Measurements from ENCODE around the gene PTPRC. TPM values are rescaled to one million over a fixed set of nuclear protein-coding genes. Genes with fewer than 3 reads are reported as not detected.

PTPRC gene
- total and polyA plus RNA-seq, 9 donors: 1.9 to 17.5 (median 6.9) TPM

- Histone ChIP-seq H3K36me3 (no peaks in the 10 kb centered on the region), H3K27ac (no peak overlapping the region), H3K27me3 (no peaks in the 10 kb centered on the region), H3K4me3 (no peak overlapping the region), H3K4me1 (ENCODE audit: insufficient read depth) (no peaks in the 10 kb centered on the region), H3K9me3 (no peaks in the 10 kb centered on the region)
- DNase-seq: no peak
- intact Hi-C loops (cut with DNase I): loop anchor here in 1 of 4 donors (5.0 kb wide), 1 partner anchor 748 kb away; no protein-coding TSS in a partner anchor
- TF ChIP-seq POLR2A (IDR thresholded peaks at IDR 0.05): no peak
- TF ChIP-seq, protein P1, sequence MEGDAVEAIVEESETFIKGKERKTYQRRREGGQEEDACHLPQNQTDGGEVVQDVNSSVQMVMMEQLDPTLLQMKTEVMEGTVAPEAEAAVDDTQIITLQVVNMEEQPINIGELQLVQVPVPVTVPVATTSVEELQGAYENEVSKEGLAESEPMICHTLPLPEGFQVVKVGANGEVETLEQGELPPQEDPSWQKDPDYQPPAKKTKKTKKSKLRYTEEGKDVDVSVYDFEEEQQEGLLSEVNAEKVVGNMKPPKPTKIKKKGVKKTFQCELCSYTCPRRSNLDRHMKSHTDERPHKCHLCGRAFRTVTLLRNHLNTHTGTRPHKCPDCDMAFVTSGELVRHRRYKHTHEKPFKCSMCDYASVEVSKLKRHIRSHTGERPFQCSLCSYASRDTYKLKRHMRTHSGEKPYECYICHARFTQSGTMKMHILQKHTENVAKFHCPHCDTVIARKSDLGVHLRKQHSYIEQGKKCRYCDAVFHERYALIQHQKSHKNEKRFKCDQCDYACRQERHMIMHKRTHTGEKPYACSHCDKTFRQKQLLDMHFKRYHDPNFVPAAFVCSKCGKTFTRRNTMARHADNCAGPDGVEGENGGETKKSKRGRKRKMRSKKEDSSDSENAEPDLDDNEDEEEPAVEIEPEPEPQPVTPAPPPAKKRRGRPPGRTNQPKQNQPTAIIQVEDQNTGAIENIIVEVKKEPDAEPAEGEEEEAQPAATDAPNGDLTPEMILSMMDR (IDR thresholded peaks at IDR 0.05): no peak
- no peak for TF ChIP-seq EP300 (IDR thresholded peaks at IDR 0.05)
Measured at GRCh38 chr1:198794498-198794897, 155.7 kb downstream of the PTPRC start.

GRCh38 chr1:198797656-198798055 lies 158.8 kb downstream of the PTPRC start:
- DNase-seq: no peak
- H3K27me3 ChIP-seq: no peaks in the 10 kb centered on the region
- H3K36me3 ChIP-seq: no peaks in the 10 kb centered on the region
- WGBS, 3 donors: 86 to 90% (median 87%) methylated on average over 2 of the region's 2 CpGs
- intact Hi-C loops (cut with DNase I): no loop called here
- H3K9me3 ChIP-seq: no peaks in the 10 kb centered on the region
- no peak overlapping the region for H3K4me3 ChIP-seq
- no peaks in the 10 kb centered on the region for H3K4me1 ChIP-seq (ENCODE audit: insufficient read depth)
- H3K27ac ChIP-seq: no peak overlapping the region
- TF ChIP-seq, protein P1 (IDR thresholded peaks at IDR 0.05): no peak
- no peak for TF ChIP-seq POLR2A (IDR thresholded peaks at IDR 0.05)
- TF ChIP-seq EP300 (IDR thresholded peaks at IDR 0.05): no peak

- no peak for TF ChIP-seq POLR2A (IDR thresholded peaks at IDR 0.05)
- no peak for TF ChIP-seq EP300 (IDR thresholded peaks at IDR 0.05)
- TF ChIP-seq, protein P1 (IDR thresholded peaks at IDR 0.05): no peak
- no peaks in the 10 kb centered on the region for H3K36me3 ChIP-seq
- no peaks in the 10 kb centered on the region for H3K4me1 ChIP-seq (ENCODE audit: insufficient read depth)
- H3K9me3 ChIP-seq: no peaks in the 10 kb centered on the region
- DNase-seq: no peak
- H3K4me3 ChIP-seq: no peak overlapping the region
- H3K27ac ChIP-seq: no peak overlapping the region
- intact Hi-C loops (cut with DNase I): no loop called here
- H3K27me3 ChIP-seq: no peaks in the 10 kb centered on the region
- 16 to 43% (median 27%) methylated on average over 1 of the region's 1 CpG for WGBS, 3 donors
Measured at GRCh38 chr1:198798923-198799386, 160.1 kb downstream of the PTPRC start.

- H3K36me3 ChIP-seq: no peaks in the 10 kb centered on the region
- no peak for TF ChIP-seq EP300 (IDR thresholded peaks at IDR 0.05)
- TF ChIP-seq, protein P1 (IDR thresholded peaks at IDR 0.05): no peak
- no peak overlapping the region for H3K4me3 ChIP-seq
- 94 to 96% (median 96%) methylated on average over 5 of the region's 5 CpGs for WGBS, 3 donors
- H3K4me1 ChIP-seq (ENCODE audit: insufficient read depth): no peaks in the 10 kb centered on the region
- no peaks in the 10 kb centered on the region for H3K9me3 ChIP-seq
- H3K27ac ChIP-seq: no peak overlapping the region
- H3K27me3 ChIP-seq: no peaks in the 10 kb centered on the region
- DNase-seq: no peak
- intact Hi-C loops (cut with DNase I): no loop called here
Measured at GRCh38 chr1:198805498-198806151, 166.8 kb downstream of the PTPRC start.

Data from ovary (tissue), 9 donors.